IMR-90 (cell line): ENCODE measurements around the gene CREG1. TPM values are rescaled to one million over a fixed set of nuclear protein-coding genes. Genes with fewer than 3 reads are reported as not detected.
A peak's percentile ranks its signal among the peaks of the same experiment; 100 is the strongest.

Source experiments
- ATAC-seq: fragments of 200-7000 bp; cut with Tn5 transposase; 2 replicates; pipeline ENCODE4 v1.9.1; 2020; ENCODE audit warnings: low read depth, mild to moderate bottlenecking, moderate library complexity
- BruUV-seq: library from RNA; stranded (reverse); fragments of 400-500 nt; replicated peaks from 2 replicates; lab custom pipeline; 2021; lab: Mats Ljungman, UMichigan
- CTCF ChIA-PET: fragments of 300-600 bp; formaldehyde crosslinking; extraction: SDS; loops from one replicate; lab custom pipeline; 2021; ENCODE audit warnings: antibody characterized with exemption; lab: Yijun Ruan, JAX
- POLR2A ChIA-PET: fragments of 300-600 bp; sonication (Branson Sonifier 250); formaldehyde crosslinking; loops from one replicate; lab custom pipeline; 2022; ENCODE audit warnings: antibody characterized with exemption; ENCODE audit not compliant: unreplicated experiment; lab: Charles Lee
- DNase-seq: peaks from one replicate; pipeline ENCODE4 v3.0.0; 2013
- H2AFZ ChIP-seq: replicated peaks from 2 replicates; pipeline ENCODE3; 2013; ENCODE audit warnings: low read length, mild to moderate bottlenecking; ENCODE audit not compliant: poor library complexity
- H2AK5ac ChIP-seq: 2 replicates; pipeline ENCODE4 v1.6.1; 2013; ENCODE audit warnings: low read depth, low read length, inconsistent platforms
- H2AK9ac ChIP-seq: replicated peaks from 2 replicates; pipeline ENCODE3; 2013; ENCODE audit warnings: mild to moderate bottlenecking, low read depth, low read length, moderate library complexity; ENCODE audit not compliant: poor library complexity
- H2BK120ac ChIP-seq: 2 replicates; pipeline ENCODE4 v1.6.1; 2013; ENCODE audit warnings: low read depth, low read length, inconsistent platforms
- H2BK15ac ChIP-seq: 3 replicates; pipeline ENCODE4 v1.6.1; 2013; ENCODE audit warnings: low read depth, low read length, inconsistent platforms
- H2BK20ac ChIP-seq: 2 replicates; pipeline ENCODE4 v1.6.1; 2013; ENCODE audit warnings: low read depth, mild to moderate bottlenecking, inconsistent platforms, low read length, moderate library complexity
- H2BK5ac ChIP-seq: 2 replicates; pipeline ENCODE4 v1.6.1; 2013; ENCODE audit warnings: mild to moderate bottlenecking, low read depth, low read length, inconsistent platforms; ENCODE audit not compliant: poor library complexity, severe bottlenecking
- H3K14ac ChIP-seq: replicated peaks from 2 replicates; pipeline ENCODE4 v1.6.1; 2013; ENCODE audit warnings: low read depth, low read length, inconsistent platforms
- H3K18ac ChIP-seq: 2 replicates; pipeline ENCODE4 v1.6.1; 2013; ENCODE audit warnings: low read depth, low read length, control low read depth
- H3K23ac ChIP-seq: 2 replicates; pipeline ENCODE4 v1.6.1; 2013; ENCODE audit warnings: low read depth, low read length, inconsistent platforms
- H3K27ac ChIP-seq: 2 replicates; pipeline ENCODE4 v1.5.1; 2013; ENCODE audit warnings: mild to moderate bottlenecking, control low read depth, low read length; ENCODE audit not compliant: insufficient read depth
- H3K27me3 ChIP-seq: 2 replicates; pipeline ENCODE4 v1.6.1; 2013; ENCODE audit warnings: low read length; ENCODE audit not compliant: control insufficient read depth, insufficient read depth
- H3K36me3 ChIP-seq: 2 replicates; pipeline ENCODE4 v1.6.1; 2013; ENCODE audit warnings: low read length, mixed read lengths; ENCODE audit not compliant: control insufficient read depth, insufficient read depth
- H3K4ac ChIP-seq: 2 replicates; pipeline ENCODE4 v1.6.1; 2013; ENCODE audit warnings: low read depth, low read length, inconsistent platforms
- H3K4me1 ChIP-seq: 2 replicates; pipeline ENCODE4 v1.6.1; 2013; ENCODE audit warnings: low read length, mixed read lengths; ENCODE audit not compliant: control insufficient read depth, insufficient read depth
- H3K4me2 ChIP-seq: 2 replicates; pipeline ENCODE4 v1.6.1; 2013; ENCODE audit warnings: low read depth, mild to moderate bottlenecking, control low read depth, low read length, moderate library complexity
- H3K4me3 ChIP-seq: 2 replicates; pipeline ENCODE4 v1.5.1; 2013; ENCODE audit warnings: low read depth, mild to moderate bottlenecking, control low read depth, low read length, moderate library complexity; ENCODE audit not compliant: insufficient read depth
- H3K56ac ChIP-seq: 2 replicates; pipeline ENCODE4 v1.6.1; 2013; ENCODE audit warnings: low read length, inconsistent platforms; ENCODE audit not compliant: insufficient read depth; ENCODE audit errors: extremely low read depth
- H3K79me1 ChIP-seq, 2 experiments: 2 replicates each; pipeline ENCODE4 v1.6.1; 2013; ENCODE audit warnings: low read length in 2 of 2, inconsistent platforms in 1 of 2, low read depth in 1 of 2
- H3K9ac ChIP-seq: 2 replicates; pipeline ENCODE4 v1.6.1; 2013; ENCODE audit warnings: low read depth, low read length, control low read depth
- H3K9me1 ChIP-seq: 2 replicates; pipeline ENCODE4 v1.6.1; 2013; ENCODE audit warnings: low read length, inconsistent platforms; ENCODE audit not compliant: insufficient read depth
- H3K9me3 ChIP-seq: 2 replicates; pipeline ENCODE4 v1.6.1; 2013; ENCODE audit warnings: low read length; ENCODE audit not compliant: control insufficient read depth, insufficient read depth
- H4K20me1 ChIP-seq: 2 replicates; pipeline ENCODE4 v1.6.1; 2013; ENCODE audit warnings: low read length, inconsistent platforms; ENCODE audit not compliant: insufficient read depth
- H4K5ac ChIP-seq: 2 replicates; pipeline ENCODE4 v1.6.1; 2013; ENCODE audit warnings: mild to moderate bottlenecking, low read depth, low read length, control low read depth
- H4K8ac ChIP-seq, 2 experiments: 2 replicates each; pipeline ENCODE4 v1.6.1; 2013; ENCODE audit warnings: low read depth in 2 of 2, low read length in 2 of 2, control low read depth in 1 of 2, inconsistent platforms in 1 of 2
- H4K91ac ChIP-seq: 2 replicates; pipeline ENCODE4 v1.6.1; 2013; ENCODE audit warnings: low read depth, low read length, inconsistent platforms; ENCODE audit not compliant: insufficient read depth
- FOS ChIP-seq: fragments of 150-350 bp; IDR thresholded peaks from 2 replicates; pipeline ENCODE4 v1.6.1; 2016; ENCODE audit warnings: low read depth, low read length
- MAFK ChIP-seq: IDR thresholded peaks from 2 replicates; pipeline ENCODE4 v1.6.1; 2012; ENCODE audit warnings: low read depth, low read length, improper control_type of control experiment
- RAD21 ChIP-seq: IDR thresholded peaks from 2 replicates; pipeline ENCODE4 v1.6.1; 2012; ENCODE audit warnings: low read length, improper control_type of control experiment
- WGBS, 2 experiments: methylation state at CpG; one replicate each; pipeline versions ENCODE4 v1.1.5 to v1.1.7; 2013; ENCODE audit warnings: missing lambda C conversion rate in 2 of 2; ENCODE audit not compliant: insufficient read length in 1 of 2; ENCODE audit errors: extremely low coverage in 2 of 2; 5-methylcytosine and 5-hydroxymethylcytosine counted together
- dilution Hi-C: fragments of 300-500 bp; cut with HindIII; formaldehyde crosslinking; loops from one replicate; pipeline ENCODE4 v1.14.3; 2018; ENCODE audit warnings: low sequenced_read_pairs; ENCODE audit not compliant: unreplicated experiment
- in situ Hi-C: fragments of 300-500 bp; cut with MboI; formaldehyde crosslinking; loops from 3 replicates; pipeline ENCODE4 v1.14.3; 2019; ENCODE audit warnings: low sequenced_read_pairs, inconsistent platforms, mixed read lengths
- intact Hi-C: fragments of 100-400 bp; cut with micrococcal nuclease; formaldehyde crosslinking; loops from 2 replicates; pipeline ENCODE4 v1.10.0; 2022
- polyA plus RNA-seq, 3 experiments: library from polyadenylated mRNA; depleted of rRNA; stranded (reverse); fragments of >200 nt; gene quantifications; 2 replicates each; pipeline ENCODE4 v1.2.3, GENCODE V29; 2012; ENCODE audit warnings: low replicate concordance in 1 of 3
- total RNA-seq: library from RNA; depleted of rRNA; stranded (reverse); fragments of >200 nt; gene quantifications from 2 replicates; pipeline ENCODE4 v1.2.3, GENCODE V29; 2012

Gene CREG1
- total and polyA plus RNA-seq, 2 of the 4 experiments (the other 2 are of a cell fraction): 2.9 to 6.4 TPM

DNA sequence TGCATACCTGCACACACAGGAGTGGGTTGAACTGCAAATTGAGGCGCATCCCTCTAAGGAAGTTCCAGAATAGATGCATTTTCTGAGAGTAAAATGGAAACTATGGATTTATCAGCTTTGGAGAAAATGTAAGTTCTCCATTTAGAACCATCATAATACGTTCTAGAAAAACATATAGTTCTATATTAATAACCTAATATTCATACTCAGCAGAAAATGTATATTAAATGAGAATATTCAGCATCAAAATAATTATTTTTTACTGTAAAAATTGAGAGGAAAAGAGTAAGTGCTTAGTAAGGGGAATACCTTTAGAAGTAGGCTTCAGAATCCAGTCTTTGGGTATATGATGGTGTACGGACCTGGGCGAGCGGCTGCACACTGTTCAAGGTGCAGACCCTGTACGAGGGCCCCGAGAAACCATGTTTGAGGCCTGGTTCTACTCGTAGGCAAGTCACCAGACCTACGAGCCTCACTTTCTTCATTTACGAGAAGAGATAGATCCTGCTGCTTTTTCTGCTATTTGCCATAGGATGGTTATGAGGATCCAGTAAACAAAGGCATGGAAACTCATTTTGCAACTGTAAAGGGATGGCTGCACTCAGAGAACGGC lies 42.1 kb downstream of the CREG1 start:
- Histone ChIP-seq H2BK20ac (no peak overlapping the region), H3K56ac (no peak overlapping the region), H3K27ac (no peak overlapping the region), H3K4me1 (no peaks in the 10 kb centered on the region), H4K8ac (no peak overlapping the region), H3K27me3 (peaks cover 3% of the 10 kb centered on the region), H4K5ac (no peak overlapping the region), H3K4me2 (no peak overlapping the region), H3K4ac (no peak overlapping the region), H3K79me1 (no peaks in the 10 kb centered on the region), H3K36me3 (no peaks in the 10 kb centered on the region), H2AFZ (no peak overlapping the region), H3K4me3 (no peak overlapping the region), H3K9me3 (no peaks in the 10 kb centered on the region), H3K23ac (no peak overlapping the region), H3K9me1 (no peaks in the 10 kb centered on the region), H4K20me1 (no peaks in the 10 kb centered on the region), H2AK9ac (no peak overlapping the region), H2AK5ac (no peak overlapping the region), H4K91ac (no peak overlapping the region), H3K14ac (no peak overlapping the region), H2BK5ac (no peak overlapping the region), H2BK15ac (no peak overlapping the region), H2BK120ac (no peak overlapping the region), H3K18ac (no peak overlapping the region), H3K9ac (no peak overlapping the region)
- intact Hi-C loops: no loop called here
- DNase-seq: no peak
- CTCF ChIA-PET: no interaction called here
- POLR2A ChIA-PET: no interaction called here
- dilution Hi-C loops: no loop called here
- TF ChIP-seq RAD21 (no peak), FOS (no peak), MAFK (0 out of 2 replicates have a peak, but pooled peaks have one; percentile 11)
- ATAC-seq: no peak
- WGBS, 2 experiments: 33% methylated on average over 1 of the region's 11 CpGs; no CpG with 5 or more reads in 1 of the 2 experiments
- BruUV-seq: no TSS peak
- in situ Hi-C loops: no loop called here
